ENCODE data around the gene SEMG1. TPM values are rescaled to one million over a fixed set of nuclear protein-coding genes. Genes with fewer than 3 reads are reported as not detected.

The SEMG1 gene
- total RNA-seq, 2 donors from 2014 or later: not detected

- no peak within 1 kb of the TSS for H3K27ac ChIP-seq
- H3K4me3 ChIP-seq: no peak within 1 kb of the TSS
- H3K27me3 ChIP-seq (replicated peaks; ENCODE audit: insufficient read depth): no peaks in the 10 kb centered on the region
- no peaks in the 10 kb centered on the region for H3K9me3 ChIP-seq
- no peaks in the 10 kb centered on the region for H3K36me3 ChIP-seq
- DNase-seq (ENCODE audit: low spot score) (no peak), ATAC-seq (ENCODE audit: insufficient number of reproducible peaks, low FRiP score, low read depth) (no peak)
- H3K4me1 ChIP-seq (ENCODE audit: control insufficient read depth in 1 of 2, low read depth in 2 of 2): no peaks in the 10 kb centered on the region
- no peak for TF ChIP-seq CTCF (IDR thresholded peaks at IDR 0.05)
These were observed 14.2 kb downstream of the SEMG1 start, which contains the start of gene SEMG2 for GRCh38 chr20:45221076-45221475. Gene SEMG2 (plus strand): TSS chr20:45221373. CDS start chr20:45221390, 17 bp downstream.

GRCh38 chr20:45223136-45223535 lies 16.3 kb downstream of the SEMG1 start:
- ATAC-seq (ENCODE audit: insufficient number of reproducible peaks, low FRiP score, low read depth): no peak
- H3K27ac ChIP-seq: no peak overlapping the region

GRCh38 chr20:45226287-45226686 lies 19.5 kb downstream of the SEMG1 start:
- Histone ChIP-seq H3K27ac (no peak overlapping the region), H3K4me3 (no peak overlapping the region), H3K27me3 (replicated peaks; ENCODE audit: insufficient read depth) (no peaks in the 10 kb centered on the region), H3K9me3 (no peaks in the 10 kb centered on the region), H3K4me1 (ENCODE audit: control insufficient read depth in 1 of 2, low read depth in 2 of 2) (no peaks in the 10 kb centered on the region), H3K36me3 (no peaks in the 10 kb centered on the region)
- DNase-seq (ENCODE audit: low spot score) (no peak), ATAC-seq (ENCODE audit: insufficient number of reproducible peaks, low FRiP score, low read depth) (no peak)
- no peak for TF ChIP-seq CTCF (IDR thresholded peaks at IDR 0.05)

More at GRCh38 chr20:45223136-45223535, 16.3 kb downstream of the SEMG1 start:
- Histone ChIP-seq H3K36me3 (no peaks in the 10 kb centered on the region), H3K27me3 (replicated peaks; ENCODE audit: insufficient read depth) (no peaks in the 10 kb centered on the region), H3K4me3 (no peak overlapping the region), H3K4me1 (ENCODE audit: control insufficient read depth in 1 of 2, low read depth in 2 of 2) (no peaks in the 10 kb centered on the region), H3K9me3 (no peaks in the 10 kb centered on the region)
- TF ChIP-seq CTCF (IDR thresholded peaks at IDR 0.05): no peak
- DNase-seq (ENCODE audit: low spot score): no peak

GRCh38 chr20:45229264-45230056 lies 22.6 kb downstream of the SEMG1 start:
- H3K36me3 ChIP-seq: no peaks in the 10 kb centered on the region
- H3K4me3 ChIP-seq: no peak overlapping the region
- no peak overlapping the region for H3K27ac ChIP-seq
- H3K9me3 ChIP-seq: no peaks in the 10 kb centered on the region
- no peaks in the 10 kb centered on the region for H3K27me3 ChIP-seq (replicated peaks; ENCODE audit: insufficient read depth)
- H3K4me1 ChIP-seq (ENCODE audit: control insufficient read depth in 1 of 2, low read depth in 2 of 2): no peaks in the 10 kb centered on the region
- DNase-seq (ENCODE audit: low spot score) (no peak), ATAC-seq (ENCODE audit: insufficient number of reproducible peaks, low FRiP score, low read depth) (no peak)
- TF ChIP-seq CTCF (IDR thresholded peaks at IDR 0.05): no peak

- ATAC-seq (ENCODE audit: insufficient number of reproducible peaks, low FRiP score, low read depth): no peak
- no peaks in the 10 kb centered on the region for H3K4me1 ChIP-seq (ENCODE audit: control insufficient read depth in 1 of 2, low read depth in 2 of 2)
These were observed 23.8 kb downstream of the SEMG1 start for GRCh38 chr20:45230631-45231030.

More at GRCh38 chr20:45230631-45231030, 23.8 kb downstream of the SEMG1 start:
- TF ChIP-seq CTCF (IDR thresholded peaks at IDR 0.05): no peak
- H3K4me3 ChIP-seq: no peak overlapping the region
- no peak overlapping the region for H3K27ac ChIP-seq
- DNase-seq (ENCODE audit: low spot score): no peak
- peaks cover 4% of the 10 kb centered on the region for H3K9me3 ChIP-seq
- H3K36me3 ChIP-seq: no peaks in the 10 kb centered on the region
- H3K27me3 ChIP-seq (replicated peaks; ENCODE audit: insufficient read depth): no peaks in the 10 kb centered on the region
